Testis (tissue), 3 donors: Measurements from ENCODE around the gene HTR4. TPM values are rescaled to one million over a fixed set of nuclear protein-coding genes. Genes with fewer than 3 reads are reported as not detected.

Source experiments
- DNase-seq: peaks from one replicate; pipeline ENCODE4 v3.0.0-alpha.2; 2019
- H3K27ac ChIP-seq, 2 donors: fragments of 200-600 bp; sonication (generic); one replicate each; pipeline ENCODE4 v1.5.1; 2019
- H3K27me3 ChIP-seq: fragments of 200-600 bp; sonication (generic); one replicate; pipeline ENCODE4 v1.5.1; 2019
- H3K36me3 ChIP-seq: fragments of 200-600 bp; sonication (generic); one replicate; pipeline ENCODE4 v1.5.1; 2017; ENCODE audit warnings: low read depth; ENCODE audit errors: missing control alignments
- H3K4me1 ChIP-seq: fragments of 200-600 bp; sonication (generic); one replicate; pipeline ENCODE4 v1.5.1; 2019
- H3K4me3 ChIP-seq, 2 donors: fragments of 200-600 bp; sonication (generic); one replicate each; pipeline ENCODE4 v1.5.1; 2017 to 2019
- H3K9me3 ChIP-seq: fragments of 200-600 bp; sonication (generic); one replicate; pipeline ENCODE4 v1.5.1; 2017
- POLR2A ChIP-seq: fragments of 450-650 bp; IDR thresholded peaks from one replicate; pipeline ENCODE4 v1.6.1; 2017; ENCODE audit warnings: antibody characterized with exemption, mild to moderate bottlenecking, moderate library complexity
- WGBS, 2 donors: methylation state at CpG; one replicate each; pipeline ENCODE4 v1.1.5; 2018; 5-methylcytosine and 5-hydroxymethylcytosine counted together
- intact Hi-C: fragments of 100-400 bp; cut with DNase I; formaldehyde crosslinking; loops from one replicate; pipeline ENCODE4 v1.15.1; 2023; ENCODE audit warnings: low total_unique reads
- polyA plus RNA-seq: library from polyadenylated mRNA; stranded (reverse); fragments of 350-450 nt; fragmentation: Illumina TruSeq; extraction: RNeasy Lipid Tissue Mini Kit (QIAGEN cat#74804); gene quantifications from one replicate; pipeline ENCODE4 v1.2.3, GENCODE V29; 2014; ENCODE audit warnings: low read depth, low replicate concordance; ENCODE audit not compliant: insufficient read depth
- total RNA-seq, 2 donors: library from RNA; depleted of rRNA; stranded (reverse); fragments of >200 nt; gene quantifications; one replicate each; pipeline ENCODE4 v1.2.3, GENCODE V29; 2016
- TF ChIP-seq, protein P1 (sequence below), 3 experiments: fragments of 450-650 bp in 2 of 3; fragments of 200-600 bp in 1 of 3; sonication (generic) in 1 of 3; IDR thresholded peaks; one replicate each; pipeline ENCODE4 v1.5.1; 2016 to 2019; ENCODE audit warnings: antibody characterized with exemption in 3 of 3, mild to moderate bottlenecking in 2 of 3, moderate library complexity in 1 of 3

The HTR4 gene
- total and polyA plus RNA-seq, 3 donors from 2014 or later = 0.17 to 0.63 (median 0.56) TPM

DNA sequence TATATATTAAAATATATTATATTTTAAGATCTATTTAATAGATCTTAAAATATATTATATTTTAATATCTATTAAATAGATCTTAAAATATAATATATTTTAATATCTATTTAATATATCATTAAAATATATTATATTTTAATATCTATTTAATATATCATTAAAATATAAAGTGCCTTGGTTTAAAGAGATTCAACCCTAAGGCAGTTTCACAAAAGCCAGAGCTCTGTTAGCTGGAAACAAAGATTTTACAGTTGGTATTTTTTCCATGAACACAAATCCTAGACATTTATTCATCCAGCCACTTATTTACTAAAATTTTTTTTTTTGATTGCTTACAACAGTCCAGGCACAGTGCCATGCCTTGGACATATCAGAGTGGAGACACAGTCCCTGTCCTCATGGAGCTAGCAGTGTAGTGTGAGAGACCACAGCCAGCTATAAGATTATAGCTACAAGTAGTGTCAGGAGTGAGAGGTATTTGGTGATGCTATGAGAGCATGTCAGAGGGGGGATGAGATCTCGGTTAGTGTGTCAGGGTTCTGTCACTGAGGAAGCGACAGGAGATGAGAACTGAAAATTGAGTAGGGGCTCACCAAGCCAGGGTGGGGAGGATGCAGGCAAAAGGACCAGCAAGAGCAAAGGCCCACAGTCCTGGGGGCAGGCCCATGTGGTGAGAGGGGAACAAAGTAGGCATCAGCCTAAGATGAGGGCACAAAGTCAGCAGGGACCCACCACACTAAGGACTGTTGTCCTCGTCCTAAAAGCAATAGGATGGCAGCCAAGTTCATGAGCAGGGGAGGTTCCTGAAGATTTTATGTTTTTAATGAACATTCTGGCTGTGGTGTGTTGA is 196.1 kb downstream of the HTR4 start:
- WGBS, 2 donors = 77 to 84% methylated on average over 3 of the region's 3 CpGs
- Histone ChIP-seq H3K4me1 (no peaks in the 10 kb centered on the region), H3K9me3 (no peaks in the 10 kb centered on the region), H3K27ac (no peak overlapping the region), H3K4me3 (no peak overlapping the region), H3K27me3 (no peaks in the 10 kb centered on the region), H3K36me3 (no peaks in the 10 kb centered on the region)
- DNase-seq = no peak
- no peak for TF ChIP-seq POLR2A
- TF ChIP-seq, protein P1, sequence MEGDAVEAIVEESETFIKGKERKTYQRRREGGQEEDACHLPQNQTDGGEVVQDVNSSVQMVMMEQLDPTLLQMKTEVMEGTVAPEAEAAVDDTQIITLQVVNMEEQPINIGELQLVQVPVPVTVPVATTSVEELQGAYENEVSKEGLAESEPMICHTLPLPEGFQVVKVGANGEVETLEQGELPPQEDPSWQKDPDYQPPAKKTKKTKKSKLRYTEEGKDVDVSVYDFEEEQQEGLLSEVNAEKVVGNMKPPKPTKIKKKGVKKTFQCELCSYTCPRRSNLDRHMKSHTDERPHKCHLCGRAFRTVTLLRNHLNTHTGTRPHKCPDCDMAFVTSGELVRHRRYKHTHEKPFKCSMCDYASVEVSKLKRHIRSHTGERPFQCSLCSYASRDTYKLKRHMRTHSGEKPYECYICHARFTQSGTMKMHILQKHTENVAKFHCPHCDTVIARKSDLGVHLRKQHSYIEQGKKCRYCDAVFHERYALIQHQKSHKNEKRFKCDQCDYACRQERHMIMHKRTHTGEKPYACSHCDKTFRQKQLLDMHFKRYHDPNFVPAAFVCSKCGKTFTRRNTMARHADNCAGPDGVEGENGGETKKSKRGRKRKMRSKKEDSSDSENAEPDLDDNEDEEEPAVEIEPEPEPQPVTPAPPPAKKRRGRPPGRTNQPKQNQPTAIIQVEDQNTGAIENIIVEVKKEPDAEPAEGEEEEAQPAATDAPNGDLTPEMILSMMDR (IDR thresholded peaks at IDR 0.05) = no peak
- intact Hi-C loops = no loop called here

DNA sequence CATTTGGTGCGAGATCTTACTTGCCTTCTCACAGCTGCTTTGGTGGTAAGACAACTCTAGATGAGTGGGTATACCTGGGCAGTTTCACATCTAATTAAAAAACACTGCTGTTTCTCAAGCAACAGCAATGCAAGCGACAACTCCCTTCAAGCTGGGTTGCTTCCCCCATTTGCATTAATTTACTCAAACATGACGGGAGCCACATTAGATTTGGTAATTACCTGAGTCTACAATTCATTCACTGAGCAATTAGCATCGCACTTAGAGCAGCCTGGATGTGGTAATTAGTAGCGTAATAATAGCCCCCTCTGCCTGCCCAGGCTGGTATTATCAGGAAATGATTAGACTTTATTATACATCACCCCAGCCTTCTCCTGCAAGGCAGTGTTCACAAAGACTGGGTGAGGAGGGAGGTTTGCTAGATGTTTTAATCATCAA is 197.1 kb downstream of the HTR4 start:
- Histone ChIP-seq H3K36me3 (no peaks in the 10 kb centered on the region), H3K4me3 (no peak overlapping the region), H3K4me1 (no peaks in the 10 kb centered on the region), H3K27me3 (no peaks in the 10 kb centered on the region), H3K27ac (no peak overlapping the region), H3K9me3 (no peaks in the 10 kb centered on the region)
- no peak for DNase-seq
- TF ChIP-seq, protein P1 (IDR thresholded peaks at IDR 0.05) = no peak
- TF ChIP-seq POLR2A = no peak
- 44 to 65% methylated on average over 5 of the region's 5 CpGs for WGBS, 2 donors
- intact Hi-C loops = no loop called here

DNA sequence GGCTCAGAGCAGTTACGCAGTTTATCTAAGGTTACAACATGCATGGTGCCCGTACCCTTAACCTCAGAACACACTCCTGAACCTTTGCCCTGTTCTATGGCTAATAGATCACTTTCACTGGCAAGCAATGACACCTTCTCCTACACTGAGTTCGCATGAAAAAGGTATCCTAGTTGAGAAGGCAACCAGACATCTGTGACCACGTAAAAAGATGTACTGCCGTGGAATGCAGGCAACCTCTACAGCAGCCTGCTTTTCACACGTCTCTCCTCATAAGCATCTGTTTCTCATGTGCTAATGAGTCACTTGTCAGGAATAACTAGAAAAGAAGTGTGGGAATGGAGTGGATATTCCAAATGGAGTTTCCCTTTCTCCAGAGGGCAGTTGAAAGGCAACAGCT is 199.1 kb downstream of the HTR4 start:
- 82 to 84% methylated on average over 6 of the region's 6 CpGs for WGBS, 2 donors
- no peak for TF ChIP-seq POLR2A
- TF ChIP-seq, protein P1 (IDR thresholded peaks at IDR 0.05) = no peak
- intact Hi-C loops = no loop called here

DNA sequence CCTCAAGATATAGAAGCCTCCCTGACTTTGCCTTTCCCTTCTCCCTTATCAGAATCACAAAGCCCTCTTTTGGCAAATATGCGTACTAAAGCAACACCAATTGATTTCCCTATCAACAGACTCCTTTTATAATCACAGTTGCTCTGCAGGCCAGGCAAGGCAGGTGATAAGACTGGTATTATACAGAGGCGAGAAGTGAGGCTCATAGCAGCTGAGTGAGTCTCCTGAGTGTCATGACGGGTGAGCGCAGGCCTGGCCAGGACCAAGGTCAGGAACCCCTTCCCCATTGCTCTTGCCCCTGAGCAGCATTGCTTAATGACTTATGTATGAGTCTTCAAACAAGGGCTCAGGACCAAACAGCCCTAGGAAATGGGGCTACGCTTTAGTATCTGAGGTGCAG is 199.8 kb downstream of the HTR4 start:
- H3K27ac ChIP-seq = no peak overlapping the region
- H3K4me3 ChIP-seq = no peak overlapping the region
- no peaks in the 10 kb centered on the region for H3K27me3 ChIP-seq
- H3K9me3 ChIP-seq = no peaks in the 10 kb centered on the region
- TF ChIP-seq, protein P1 (IDR thresholded peaks at IDR 0.05) = no peak
- no peak for TF ChIP-seq POLR2A
- H3K36me3 ChIP-seq = no peaks in the 10 kb centered on the region
- 85 to 89% methylated on average over 5 of the region's 5 CpGs for WGBS, 2 donors
- no peak for DNase-seq
- intact Hi-C loops = no loop called here
- no peaks in the 10 kb centered on the region for H3K4me1 ChIP-seq

More for the DNA sequence above, 199.1 kb downstream of the HTR4 start:
- no peak overlapping the region for H3K27ac ChIP-seq
- DNase-seq = no peak
- no peaks in the 10 kb centered on the region for H3K4me1 ChIP-seq
- no peaks in the 10 kb centered on the region for H3K27me3 ChIP-seq
- no peak overlapping the region for H3K4me3 ChIP-seq
- H3K36me3 ChIP-seq = no peaks in the 10 kb centered on the region
- H3K9me3 ChIP-seq = no peaks in the 10 kb centered on the region
